ENCODE measurements around the gene UBE2D4.
"Not testable (repeated sequence)": the region's sequence is repeated elsewhere in the genome, so short reads cannot be mapped to it uniquely, and the experiment has no call there.

UBE2D4 gene

GRCh38 chr7:43969586-43969985, 43.4 kb downstream of the UBE2D4 start:
- DNase-seq, result not testable (repeated sequence)

- DNase-seq, result not testable (repeated sequence)
Measured at GRCh38 chr7:43970698-43971097, 44.5 kb downstream of the UBE2D4 start.

- not testable (repeated sequence) for DNase-seq
Measured at GRCh38 chr7:43974033-43974573, 47.9 kb downstream of the UBE2D4 start.

GRCh38 chr7:43974725-43975482, 48.7 kb downstream of the UBE2D4 start:
- DNase-seq, result not testable (repeated sequence)

- no peak for DNase-seq
Measured at GRCh38 chr7:43977525-43977924, 51.3 kb downstream of the UBE2D4 start.

- DNase-seq, result not testable (repeated sequence)
Measured at GRCh38 chr7:43978102-43978501, 51.9 kb downstream of the UBE2D4 start.

GRCh38 chr7:43982848-43983247, 56.6 kb downstream of the UBE2D4 start:
- not testable (repeated sequence) for DNase-seq

- DNase-seq, result not testable (repeated sequence)
Measured at GRCh38 chr7:43983736-43984135, 57.5 kb downstream of the UBE2D4 start.

GRCh38 chr7:43985904-43986864, 59.9 kb downstream of the UBE2D4 start:
- DNase-seq, result not testable (repeated sequence)

- not testable (repeated sequence) for DNase-seq
Measured at GRCh38 chr7:43987476-43987875, 61.2 kb downstream of the UBE2D4 start.

GRCh38 chr7:43990011-43990585, 63.9 kb downstream of the UBE2D4 start:
- peak; percentile 6 for DNase-seq

- not testable (repeated sequence) for DNase-seq
Measured at GRCh38 chr7:43990829-43991228, 64.6 kb downstream of the UBE2D4 start.

GRCh38 chr7:43992896-43993295, 66.7 kb downstream of the UBE2D4 start:
- not testable (repeated sequence) for DNase-seq

- DNase-seq, result not testable (repeated sequence)
Measured at GRCh38 chr7:43994681-43995080, 68.4 kb downstream of the UBE2D4 start.

GRCh38 chr7:43997532-43997931, 71.3 kb downstream of the UBE2D4 start, which contains the start of gene SPDYE1:
TSS of gene SPDYE1 (plus strand) at chr7:43997897. CDS start at chr7:43999950, 2,053 bp downstream.
- not testable (repeated sequence) for DNase-seq

Measured in DMS79 treated with DMSO at 0.1 percent for 48 hours (cell line).